Keratinocyte (primary cell): ENCODE data around the gene CCL26.

Source experiments
- CTCF ChIP-seq, 3 experiments: IDR thresholded peaks in 1 of 3; conservative IDR thresholded peaks in 1 of 3; optimal IDR thresholded peaks in 1 of 3; 2 replicates in 2 of 3; 3 replicates in 1 of 3; pipeline versions ENCODE3 to v1.5.1; 2011; ENCODE audit warnings: low read length in 3 of 3, mild to moderate bottlenecking in 3 of 3, moderate library complexity in 2 of 3, control low read depth in 1 of 3, inconsistent platforms in 1 of 3; ENCODE audit not compliant: insufficient read depth in 2 of 3; ENCODE audit errors: extremely low read depth in 1 of 3
- EZH2 ChIP-seq: IDR thresholded peaks from one replicate; pipeline ENCODE4 v1.6.1; 2012; ENCODE audit warnings: inconsistent platforms, mild to moderate bottlenecking, low read length, moderate library complexity

- TF ChIP-seq CTCF (optimal IDR thresholded peaks at IDR 0.05 in 1 of 3, IDR thresholded peaks at IDR 0.05 in 1 of 3, conservative IDR thresholded peaks at IDR 0.05 in 1 of 3; ENCODE audit: extremely low read depth in 1 of 3, insufficient read depth in 2 of 3, low read length in 3 of 3) = no peak
- no peak for TF ChIP-seq EZH2
Observed at GRCh38 chr7:75771224-75771623, 787 bp downstream of the CCL26 start.
